GM06990 (cell line): ENCODE measurements around the gene COL4A1.

ENCODE experiments used
- DNase-seq: peaks from one replicate; pipeline ENCODE4 v3.0.0-alpha.2; 2011; ENCODE audit not compliant: insufficient read length; ENCODE audit errors: extremely low read depth
- H3K27me3 ChIP-seq: replicated peaks from 2 replicates; pipeline ENCODE4 v1.6.0; 2011; ENCODE audit warnings: low read length; ENCODE audit not compliant: control insufficient read depth, insufficient read depth
- H3K36me3 ChIP-seq: 2 replicates; pipeline ENCODE4 v1.5.1; 2011; ENCODE audit warnings: low read length; ENCODE audit not compliant: control insufficient read depth, insufficient read depth
- H3K4me3 ChIP-seq: replicated peaks from 2 replicates; pipeline ENCODE4 v1.5.1; 2011; ENCODE audit warnings: low read depth, mild to moderate bottlenecking, control low read depth, low read length
- CTCF ChIP-seq: IDR thresholded peaks from 2 replicates; pipeline ENCODE4 v1.5.1; 2011; ENCODE audit warnings: low read length, control low read depth, mild to moderate bottlenecking, inconsistent platforms; ENCODE audit not compliant: insufficient read depth, poor library complexity, severe bottlenecking

The COL4A1 gene

DNA sequence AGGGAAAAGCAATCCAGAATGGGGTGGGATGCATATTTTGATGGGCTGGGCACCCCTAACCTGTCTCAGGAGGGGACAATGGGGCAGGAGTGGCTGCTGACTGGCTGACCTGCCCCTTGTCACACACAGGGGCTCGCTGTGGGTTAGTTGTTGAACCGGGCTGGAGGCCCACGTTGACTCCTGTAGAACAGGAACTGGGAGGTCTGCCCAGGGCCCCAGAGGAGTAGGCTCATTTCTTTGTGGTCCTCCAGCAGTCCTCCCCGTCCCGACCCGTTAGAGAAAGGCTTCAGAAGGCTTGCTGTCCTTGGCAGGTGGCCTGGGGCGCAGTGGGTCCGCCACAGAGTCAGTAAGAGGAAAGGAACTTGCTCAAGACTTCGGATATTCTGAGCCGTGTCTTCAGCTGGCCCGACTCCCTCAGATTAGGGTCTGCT lies 70.1 kb downstream of the COL4A1 start:
- no peaks in the 10 kb centered on the region; the same call in 1 of the 2 replicates for H3K27me3 ChIP-seq
- DNase-seq, result no peak
- no peak for TF ChIP-seq CTCF
- no peak overlapping the region for H3K4me3 ChIP-seq
- H3K36me3 ChIP-seq, result no peaks in the 10 kb centered on the region

- Histone ChIP-seq H3K36me3 (no peaks in the 10 kb centered on the region), H3K27me3 (no peaks in the 10 kb centered on the region; the same call in 1 of the 2 replicates), H3K4me3 (no peak overlapping the region)
- TF ChIP-seq CTCF, result no peak
- no peak for DNase-seq
These were observed 70.5 kb downstream of the COL4A1 start for GRCh38 chr13:110236431-110236830.

DNA sequence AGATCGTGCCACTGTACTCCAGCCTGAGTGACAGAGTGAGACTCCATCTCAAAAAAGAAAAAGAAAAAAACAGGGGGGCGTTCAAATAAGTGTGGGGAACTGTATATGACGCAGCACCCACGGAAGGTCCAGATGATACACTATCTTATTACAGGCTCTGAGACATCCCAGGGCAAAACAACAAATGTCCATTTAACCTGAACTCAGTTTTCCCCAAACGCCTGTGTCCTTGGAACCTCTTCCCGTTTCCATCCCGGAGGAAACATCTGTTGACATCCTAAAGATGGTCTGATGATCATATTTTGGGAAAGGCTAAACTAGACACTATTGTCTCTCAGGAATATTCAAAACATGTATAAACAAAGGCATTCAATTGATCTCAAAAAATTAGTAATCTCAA lies 72.4 kb downstream of the COL4A1 start:
- H3K36me3 ChIP-seq, result no peaks in the 10 kb centered on the region
- TF ChIP-seq CTCF, result no peak
- no peak for DNase-seq
- H3K27me3 ChIP-seq, result no peaks in the 10 kb centered on the region; the same call in 1 of the 2 replicates
- no peak overlapping the region for H3K4me3 ChIP-seq

GRCh38 chr13:110233951-110234280 lies 73.0 kb downstream of the COL4A1 start:
- no peak overlapping the region for H3K4me3 ChIP-seq
- no peaks in the 10 kb centered on the region; the same call in 1 of the 2 replicates for H3K27me3 ChIP-seq
- no peaks in the 10 kb centered on the region for H3K36me3 ChIP-seq
- DNase-seq, result no peak
- no peak for TF ChIP-seq CTCF

- Histone ChIP-seq H3K36me3 (no peaks in the 10 kb centered on the region), H3K27me3 (no peaks in the 10 kb centered on the region; the same call in 1 of the 2 replicates), H3K4me3 (no peak overlapping the region)
- TF ChIP-seq CTCF, result no peak
- no peak for DNase-seq
These were observed 73.6 kb downstream of the COL4A1 start for GRCh38 chr13:110233181-110233950.
